Hepatic stellate cell (primary cell): Measurements from ENCODE around the gene SRGN.
"Not testable (repeated sequence)": the region's sequence is repeated elsewhere in the genome, so short reads cannot be mapped to it uniquely, and the experiment has no call there.

Source experiments
- DNase-seq: peaks from one replicate; pipeline ENCODE4 v3.0.0; 2011; ENCODE audit warnings: low spot score

Gene SRGN

GRCh38 chr10:69087590-69088470 is at the start of gene SRGN:
Gene SRGN, plus strand, starts transcription at chr10:69088103. Its CDS starts 55 bp downstream, at chr10:69088158.
- DNase-seq, result peak; percentile 79

GRCh38 chr10:69040904-69041303 is 47.0 kb upstream of the SRGN start:
- DNase-seq, result not testable (repeated sequence)

- no peak for DNase-seq
Observed at GRCh38 chr10:69042417-69042816, 45.5 kb upstream of the SRGN start.

GRCh38 chr10:69042838-69043237 is 45.1 kb upstream of the SRGN start:
- no peak for DNase-seq

- DNase-seq, result no peak
Observed at GRCh38 chr10:69043931-69044531, 43.9 kb upstream of the SRGN start.

- no peak for DNase-seq
Observed at GRCh38 chr10:69044546-69044945, 43.4 kb upstream of the SRGN start.

- no peak for DNase-seq
Observed at GRCh38 chr10:69045441-69046300, 42.2 kb upstream of the SRGN start.

- DNase-seq, result no peak
Observed at GRCh38 chr10:69047111-69047832, 40.6 kb upstream of the SRGN start.

GRCh38 chr10:69048103-69048502 is 39.8 kb upstream of the SRGN start:
- DNase-seq, result no peak

- DNase-seq, result no peak
Observed at GRCh38 chr10:69049566-69049961, 38.3 kb upstream of the SRGN start.

- no peak for DNase-seq
Observed at GRCh38 chr10:69051303-69051702, 36.6 kb upstream of the SRGN start.

GRCh38 chr10:69051710-69052487 is 36.0 kb upstream of the SRGN start:
- no peak for DNase-seq

- DNase-seq, result no peak
Observed at GRCh38 chr10:69052736-69053135, 35.2 kb upstream of the SRGN start.

GRCh38 chr10:69055241-69055640 is 32.7 kb upstream of the SRGN start:
- no peak for DNase-seq

GRCh38 chr10:69056129-69056528 is 31.8 kb upstream of the SRGN start:
- DNase-seq, result no peak

- no peak for DNase-seq
Observed at GRCh38 chr10:69056536-69057260, 31.2 kb upstream of the SRGN start.

GRCh38 chr10:69057261-69057950 is 30.5 kb upstream of the SRGN start:
- DNase-seq, result no peak

- peak; percentile 66 for DNase-seq
Observed at GRCh38 chr10:69057951-69058297, 30.0 kb upstream of the SRGN start.

- DNase-seq, result no peak
Observed at GRCh38 chr10:69060127-69060798, 27.6 kb upstream of the SRGN start.
